MV-4-11 (cell line): ENCODE measurements around the gene HTR2B.

ENCODE experiments used
- DNase-seq: peaks from one replicate; lab custom pipeline; 2025; lab: John Stamatoyannopoulos, UW

HTR2B gene

DNA sequence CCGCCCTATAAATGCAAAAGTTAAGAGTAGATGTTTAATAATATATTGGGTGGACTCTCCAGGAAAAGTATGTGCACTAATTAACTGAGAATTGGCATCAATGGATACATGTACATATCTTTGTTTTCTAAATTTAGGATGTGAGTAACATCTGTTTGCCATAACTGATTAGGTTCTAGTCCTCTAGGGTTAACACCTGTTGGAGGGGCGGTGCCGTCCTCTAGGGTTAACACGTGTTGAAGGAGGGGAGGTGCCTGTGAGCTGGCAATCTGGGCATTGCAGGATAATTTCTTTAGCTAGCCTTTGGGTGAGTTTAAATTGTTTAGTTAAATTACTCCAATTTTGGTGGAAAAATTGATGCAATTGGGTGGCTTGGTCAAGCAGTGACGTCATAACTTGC lies 30.9 kb downstream of the HTR2B start:
- DNase-seq, result no peak

GRCh38 chr2:231088754-231089153 lies 36.1 kb downstream of the HTR2B start:
- DNase-seq, result no peak

DNA sequence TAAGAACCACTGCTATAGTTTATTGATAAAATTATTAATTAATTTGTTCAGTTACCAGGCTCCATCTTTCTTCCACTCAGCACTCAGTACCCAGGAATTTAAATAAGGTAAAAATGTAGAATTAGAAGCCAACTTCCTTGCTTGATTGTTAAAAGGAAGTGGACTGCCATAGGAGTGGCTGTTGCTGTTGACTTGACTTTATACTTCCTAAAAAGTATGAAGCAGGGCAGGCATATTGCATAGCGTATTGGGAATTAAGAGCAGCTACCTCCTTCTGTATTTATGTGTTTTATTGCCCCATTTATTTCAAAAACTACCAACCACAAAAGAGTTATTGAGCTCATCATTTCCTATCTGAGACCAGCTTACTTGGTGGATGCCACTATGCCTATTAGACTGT lies 40.3 kb downstream of the HTR2B start:
- DNase-seq, result peak; percentile 27

GRCh38 chr2:231069379-231070054 lies 55.3 kb downstream of the HTR2B start:
- DNase-seq, result no peak

DNA sequence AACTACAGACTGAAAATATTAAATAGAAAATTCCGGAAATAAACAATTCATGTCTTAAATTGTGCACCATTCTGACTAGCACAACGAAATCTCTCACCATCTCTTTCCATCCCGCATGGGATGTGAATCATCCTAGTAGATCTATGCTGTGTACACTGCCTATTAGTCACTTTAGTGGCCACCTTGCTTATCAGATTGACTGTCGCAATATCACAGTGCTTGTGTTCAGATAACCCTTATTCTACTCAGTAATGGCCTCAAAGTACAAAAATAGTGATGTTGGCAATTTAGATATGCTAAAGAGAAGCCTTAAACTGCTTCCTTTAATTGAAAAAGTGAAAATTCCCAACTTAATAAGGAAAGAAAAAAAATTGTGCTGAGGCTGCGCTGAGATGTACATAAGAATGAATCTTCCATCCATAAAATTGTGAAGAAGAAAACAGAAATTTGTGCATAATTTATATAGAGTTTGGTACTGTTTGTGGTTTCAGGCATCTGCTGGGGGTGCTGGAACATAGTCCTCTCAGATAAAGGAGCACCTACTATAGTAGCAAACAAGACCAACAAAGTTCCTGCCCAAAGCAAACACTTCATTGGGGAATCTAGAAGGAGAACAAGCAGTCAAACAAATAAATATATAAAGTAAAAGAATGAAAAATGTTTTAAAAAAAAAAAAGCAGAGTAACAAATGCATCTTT lies 56.2 kb downstream of the HTR2B start:
- DNase-seq, result peak; percentile 5

- DNase-seq, result peak; percentile 36
Observed at GRCh38 chr2:231067531-231067930, 57.3 kb downstream of the HTR2B start.

- DNase-seq, result no peak
Observed at GRCh38 chr2:231065966-231066365, 58.9 kb downstream of the HTR2B start.

- DNase-seq, result peak; percentile 63
Observed at GRCh38 chr2:231063347-231063746, 61.5 kb downstream of the HTR2B start.

DNA sequence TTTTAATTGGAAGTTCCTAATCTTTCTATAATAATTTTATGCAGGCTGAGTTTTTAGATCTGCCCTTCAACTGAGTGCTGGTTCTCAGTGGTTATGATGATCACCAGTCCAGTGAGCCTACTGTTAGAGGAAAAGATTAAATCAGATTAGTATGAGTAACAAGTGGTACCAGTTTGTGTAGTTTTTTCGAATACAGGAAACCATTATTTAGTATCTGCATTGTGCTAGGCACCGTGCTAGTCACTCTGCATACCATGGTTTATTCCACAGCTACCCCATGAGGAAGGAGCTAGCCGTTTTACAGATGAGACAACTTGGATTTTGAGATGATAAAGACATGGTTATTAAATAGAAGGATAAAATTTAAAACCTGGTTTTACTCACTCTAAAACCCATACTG lies 62.1 kb downstream of the HTR2B start:
- DNase-seq, result no peak

GRCh38 chr2:231059756-231060155 lies 65.1 kb downstream of the HTR2B start:
- DNase-seq, result no peak

DNA sequence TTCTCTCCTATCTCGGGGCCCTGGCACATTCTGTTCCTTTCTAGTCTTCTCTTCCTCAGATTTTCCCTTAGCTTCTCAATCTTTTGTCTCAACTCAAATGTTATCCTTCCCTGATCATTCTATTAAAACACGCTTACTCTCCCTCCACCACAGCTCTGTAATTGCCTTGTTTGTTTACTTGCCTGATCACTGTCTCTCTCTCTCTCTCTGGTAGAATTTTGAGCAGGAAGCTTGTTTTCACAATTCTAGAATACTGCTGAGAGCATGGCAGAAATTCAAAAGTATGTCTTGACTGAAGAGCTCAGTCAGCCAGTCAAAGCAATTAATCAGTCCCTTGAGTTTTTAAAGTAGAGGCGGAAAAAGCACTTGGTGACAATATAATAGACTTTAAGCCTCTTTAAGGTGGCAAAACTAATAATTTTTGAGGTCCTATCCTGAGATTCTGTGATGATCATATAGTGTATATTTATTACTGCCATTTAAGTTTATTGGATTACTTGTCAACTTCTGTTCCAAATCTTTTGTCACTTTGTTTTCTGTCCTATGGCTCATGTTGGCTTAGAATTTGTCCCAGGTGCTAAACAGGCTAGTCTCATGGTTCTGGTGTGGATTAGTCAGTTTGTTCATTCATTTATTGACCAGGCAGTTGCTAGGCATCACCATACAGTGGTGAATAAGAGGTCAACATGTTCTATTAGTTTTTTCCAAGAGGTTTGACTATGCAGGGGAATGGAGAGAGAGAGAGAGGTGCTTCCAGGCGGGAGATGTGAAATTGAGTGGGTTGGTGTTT lies 65.9 kb downstream of the HTR2B start:
- no peak for DNase-seq
